GM19395 (cell line): ENCODE results near the gene FDPS.

Experiments
- ATAC-seq: cut with Tn5 transposase; IDR thresholded peaks from one replicate; pipeline ENCODE4 v1.9.1; 2021; ENCODE audit warnings: mild to moderate bottlenecking, moderate library complexity; ENCODE audit not compliant: unreplicated experiment

The FDPS gene

DNA sequence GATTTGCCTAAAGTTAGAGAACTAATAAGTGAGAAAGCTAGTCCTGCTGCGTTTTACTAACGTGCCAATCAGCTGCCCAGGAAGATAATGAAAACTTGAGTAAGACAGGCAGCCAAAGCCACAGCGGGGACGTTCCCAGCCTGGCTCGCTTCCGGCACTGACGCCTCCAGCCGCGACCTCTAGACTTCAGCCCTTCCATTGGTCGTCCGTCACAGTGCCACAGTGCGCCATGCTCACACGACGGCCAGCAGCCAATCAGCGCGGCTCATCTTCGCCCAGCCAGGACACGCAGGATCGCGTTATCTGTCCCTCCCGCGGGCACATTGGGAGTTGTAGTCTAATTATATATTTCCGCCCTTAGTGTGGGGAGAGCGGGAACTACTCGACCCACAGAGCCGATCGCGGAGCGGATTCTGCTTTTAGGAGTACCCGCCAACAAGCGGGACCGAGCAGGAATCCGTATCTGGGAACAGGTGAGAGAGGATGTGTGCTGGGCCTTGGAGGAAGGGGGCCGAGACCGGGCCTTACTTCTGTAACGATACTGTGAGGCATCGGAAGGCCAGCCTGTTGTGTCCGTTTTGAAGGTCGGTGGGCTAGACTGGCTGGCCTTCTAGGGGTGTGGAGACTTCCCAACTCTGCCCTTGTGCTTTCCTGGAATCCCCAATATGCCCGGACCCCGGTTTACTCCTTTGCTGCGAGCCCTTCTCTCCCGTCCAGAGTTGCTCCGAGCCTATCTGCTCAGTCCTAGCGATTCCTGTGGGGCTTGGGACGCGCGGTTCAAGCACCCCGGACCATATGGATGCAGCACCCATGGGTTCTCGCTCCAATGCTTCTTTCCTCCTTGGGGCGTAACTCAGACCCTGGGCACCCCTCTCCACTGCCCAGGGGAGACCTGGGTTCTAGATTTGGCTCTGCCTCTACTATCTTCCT lies at the start of gene FDPS:
Gene FDPS (plus strand): TSS at position 374 of the 930 bp plus-strand sequence. CDS start 924 bp downstream, outside the sequence.
- peak; percentile 89 for ATAC-seq

DNA sequence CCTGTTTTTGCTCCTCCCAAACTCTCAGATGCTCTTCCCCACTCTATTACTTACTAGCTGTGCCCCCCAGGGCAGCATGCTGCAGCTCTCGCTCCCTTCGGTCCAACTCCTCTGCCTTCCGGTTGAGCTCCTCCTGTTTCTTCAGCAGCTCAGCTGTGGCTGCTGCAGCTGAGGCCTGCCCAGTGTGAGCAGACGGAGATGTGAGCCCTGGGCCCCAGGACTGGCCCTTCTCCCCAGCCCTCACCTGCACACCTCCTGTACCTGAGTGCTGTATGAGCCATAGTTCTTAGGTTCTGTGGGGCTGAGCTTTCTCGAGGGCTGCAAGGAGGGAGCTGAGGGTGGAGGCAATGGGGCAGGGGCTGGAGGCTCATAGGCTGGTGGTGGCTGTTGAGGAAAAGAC lies 48.4 kb upstream of the FDPS start:
- ATAC-seq, result no peak

DNA sequence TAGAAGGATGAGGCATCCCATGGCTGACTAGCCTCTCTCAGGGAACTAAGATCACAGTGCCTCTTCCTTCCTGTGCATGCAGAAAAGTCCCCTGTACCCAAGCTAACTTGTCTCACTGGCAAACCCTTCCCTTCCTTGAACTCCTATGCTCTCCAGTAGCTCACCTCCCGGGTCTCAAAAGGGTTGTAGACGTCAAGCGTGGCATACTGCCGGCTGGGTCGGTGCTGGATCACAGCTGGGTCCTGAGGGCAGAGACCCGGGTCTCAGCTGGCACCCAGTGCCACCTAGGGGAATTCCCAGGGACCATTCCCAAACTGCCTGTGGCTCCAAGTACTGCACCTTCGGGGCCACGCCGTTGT lies 47.2 kb upstream of the FDPS start:
- ATAC-seq, result peak; percentile 11

DNA sequence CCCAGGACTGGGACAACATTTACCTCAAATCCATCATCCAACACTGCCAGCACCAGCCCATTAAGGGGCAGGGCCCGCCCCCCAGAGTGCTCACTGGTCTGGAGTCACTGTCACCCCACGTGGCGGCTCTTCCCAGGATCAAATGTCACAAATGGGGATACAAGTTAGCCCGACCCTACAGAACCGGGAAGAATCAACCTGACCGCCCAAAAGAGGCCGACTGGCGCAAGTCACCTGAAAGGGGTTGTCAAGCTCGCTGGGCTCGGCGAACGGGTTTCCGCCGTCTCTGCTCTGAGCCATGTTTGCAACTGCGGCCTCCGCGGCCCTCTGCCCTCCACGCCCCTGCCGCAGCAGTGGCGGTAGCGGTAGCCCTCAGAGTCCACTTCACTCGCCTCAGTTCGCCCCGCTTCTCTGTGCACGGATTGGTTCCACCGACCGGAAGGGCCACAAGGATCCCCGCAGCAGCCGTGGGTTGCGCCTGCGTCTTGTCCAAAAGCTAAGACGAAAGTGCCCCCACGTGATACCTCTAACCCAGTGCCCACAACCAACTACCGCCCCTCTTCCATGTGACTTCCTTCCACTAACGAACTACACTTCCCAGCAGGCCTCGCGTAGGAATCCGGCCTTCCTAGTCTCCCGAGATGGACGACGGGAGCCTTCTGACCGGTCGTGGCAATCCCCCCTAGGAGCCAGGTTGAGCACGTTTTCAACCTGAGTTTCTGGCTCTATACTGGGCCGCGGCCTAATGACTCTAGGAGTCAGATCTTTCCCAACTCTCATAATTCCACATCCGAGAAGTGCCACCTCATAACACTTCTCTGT lies 46.6 kb upstream of the FDPS start, which contains the start of gene SCAMP3:
Gene SCAMP3 (minus strand): TSS at position 509 of the 822 bp plus-strand sequence. CDS start 209 bp downstream, at position 300.
- ATAC-seq, result peak; percentile 87

DNA sequence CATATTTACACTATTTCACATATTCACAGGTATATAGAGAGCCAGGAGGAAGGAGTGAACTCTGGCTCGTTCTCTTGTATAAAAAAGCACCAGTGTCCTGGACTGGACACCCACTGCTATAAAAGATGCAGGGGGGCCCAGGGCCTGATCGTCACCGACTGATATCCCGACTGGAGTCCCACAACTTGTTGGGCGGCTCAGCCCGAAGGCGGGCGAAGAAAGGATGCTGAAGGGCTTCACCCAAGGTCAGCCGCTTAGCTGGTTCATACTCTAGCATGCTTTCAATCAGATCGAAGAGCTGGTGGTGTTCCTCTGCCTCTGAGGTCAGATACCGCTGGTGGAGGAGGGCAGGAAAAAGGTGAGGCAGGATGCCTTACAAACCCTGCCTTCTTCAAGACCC lies 45.6 kb upstream of the FDPS start:
- no peak for ATAC-seq

DNA sequence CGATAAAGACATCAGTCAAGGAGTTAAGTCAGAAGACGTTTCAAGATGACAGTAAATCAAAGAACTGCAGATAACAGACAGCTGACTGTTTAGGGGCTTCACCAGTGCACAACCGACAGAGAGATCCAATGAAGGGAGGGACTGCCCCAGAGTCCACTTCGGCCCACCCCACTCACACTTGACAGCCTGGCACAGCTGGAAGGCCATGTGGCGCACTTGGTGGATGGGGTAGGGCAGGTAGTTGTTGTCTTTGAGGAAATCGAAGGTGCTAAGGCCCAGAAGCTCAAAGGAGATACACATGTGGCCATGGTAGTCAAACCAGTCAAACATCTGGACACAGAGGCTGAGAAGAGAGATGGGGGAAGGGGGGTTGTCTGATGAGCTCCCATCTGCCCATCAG lies 42.1 kb upstream of the FDPS start:
- no peak for ATAC-seq

DNA sequence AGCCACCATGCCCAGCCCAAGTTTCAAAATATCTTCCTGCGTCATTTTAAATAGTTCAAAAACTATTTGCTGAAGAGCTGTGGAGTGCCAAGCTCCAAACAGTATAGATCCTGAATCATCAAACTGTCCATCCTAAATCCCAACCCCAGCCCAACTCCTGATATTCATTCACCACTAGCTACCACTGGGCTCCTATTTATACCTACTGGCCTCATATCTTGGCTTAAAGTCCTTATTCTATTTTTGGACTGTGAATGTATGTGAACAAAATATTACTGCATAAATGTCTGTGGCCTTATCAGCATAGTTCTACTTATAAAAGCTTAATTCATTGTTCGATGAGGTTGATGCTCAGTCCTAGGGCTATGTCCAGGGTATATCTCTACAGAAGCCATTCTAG lies 41.3 kb upstream of the FDPS start:
- no peak for ATAC-seq

DNA sequence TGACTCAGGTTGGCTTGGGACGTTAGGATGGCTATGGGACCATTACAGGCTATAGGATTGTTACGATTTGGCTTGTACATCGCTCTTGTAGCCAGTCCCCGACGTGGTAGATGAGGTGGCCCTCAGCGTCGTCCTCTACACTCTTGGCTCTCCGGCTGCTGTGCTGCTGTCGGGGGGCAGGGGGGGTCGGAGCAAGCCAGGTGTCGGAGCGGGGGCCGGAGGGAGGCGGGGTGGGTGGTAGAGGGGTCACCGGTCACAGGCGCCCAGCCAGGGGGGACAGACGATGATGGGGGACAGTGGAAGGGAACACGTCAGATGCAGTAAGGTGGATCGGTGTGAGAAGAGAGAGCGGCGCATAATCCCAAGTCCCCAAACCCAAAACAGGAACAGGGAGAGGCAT lies 40.0 kb upstream of the FDPS start:
- no peak for ATAC-seq

DNA sequence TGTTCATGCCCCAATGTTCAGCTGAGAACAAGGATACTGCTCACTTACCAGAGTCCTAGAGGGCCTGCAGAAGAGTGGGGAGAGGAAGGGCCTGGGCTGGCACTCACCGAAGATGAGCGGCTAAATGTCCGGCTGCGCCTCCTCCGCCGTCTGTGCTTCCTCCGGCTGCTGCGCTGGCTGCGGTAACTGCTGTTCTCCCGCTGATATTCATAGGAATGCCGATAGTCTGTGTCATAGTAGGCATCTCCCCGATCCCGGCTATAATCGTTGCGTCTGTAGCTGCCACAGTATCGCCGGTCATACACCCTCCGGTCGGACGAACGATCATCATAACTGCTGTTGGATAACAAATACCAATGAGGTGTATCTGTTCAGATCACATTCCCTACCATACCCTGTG lies 39.3 kb upstream of the FDPS start:
- no peak for ATAC-seq

DNA sequence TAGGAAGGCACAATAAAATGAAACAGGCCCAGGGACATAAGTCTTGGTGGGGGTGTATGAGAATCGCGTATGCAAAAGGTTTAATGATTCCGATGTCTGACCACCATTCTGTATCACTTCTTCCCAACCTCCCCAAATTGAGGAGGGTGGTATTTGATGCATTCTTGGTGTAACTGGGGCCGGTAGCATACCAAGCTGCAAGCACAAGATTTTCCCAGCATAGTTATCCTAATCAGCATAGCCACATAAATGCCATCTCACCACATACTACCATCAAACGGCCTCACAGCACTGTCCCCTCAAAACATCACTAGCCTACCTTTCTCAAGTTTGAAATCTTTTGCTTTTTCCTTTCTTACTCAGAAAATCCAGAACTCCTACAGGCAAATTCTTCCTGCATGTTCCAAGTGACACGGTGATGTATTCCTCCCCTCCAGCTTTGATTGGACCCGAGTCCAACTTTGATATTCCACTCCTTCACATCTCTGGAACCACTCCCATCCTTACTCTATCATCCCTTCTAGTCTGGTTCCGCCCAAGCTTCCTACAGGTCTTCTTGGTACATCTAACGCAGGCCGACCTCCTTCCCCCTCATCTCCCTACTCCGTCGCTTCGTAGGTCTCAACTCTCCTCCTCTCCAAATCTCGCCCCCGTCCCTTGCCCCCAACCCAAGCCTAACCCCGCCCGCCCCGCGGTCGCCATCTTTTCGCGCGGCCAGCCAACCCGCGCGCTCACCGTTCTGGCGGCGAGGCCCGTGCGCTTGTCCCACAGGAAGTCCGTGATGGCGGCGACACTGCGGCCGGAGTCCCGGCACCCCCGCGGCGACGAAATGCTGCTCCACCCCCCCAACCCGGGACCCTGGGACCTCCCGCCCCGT lies 36.0 kb upstream of the FDPS start:
- peak; percentile 32 for ATAC-seq

DNA sequence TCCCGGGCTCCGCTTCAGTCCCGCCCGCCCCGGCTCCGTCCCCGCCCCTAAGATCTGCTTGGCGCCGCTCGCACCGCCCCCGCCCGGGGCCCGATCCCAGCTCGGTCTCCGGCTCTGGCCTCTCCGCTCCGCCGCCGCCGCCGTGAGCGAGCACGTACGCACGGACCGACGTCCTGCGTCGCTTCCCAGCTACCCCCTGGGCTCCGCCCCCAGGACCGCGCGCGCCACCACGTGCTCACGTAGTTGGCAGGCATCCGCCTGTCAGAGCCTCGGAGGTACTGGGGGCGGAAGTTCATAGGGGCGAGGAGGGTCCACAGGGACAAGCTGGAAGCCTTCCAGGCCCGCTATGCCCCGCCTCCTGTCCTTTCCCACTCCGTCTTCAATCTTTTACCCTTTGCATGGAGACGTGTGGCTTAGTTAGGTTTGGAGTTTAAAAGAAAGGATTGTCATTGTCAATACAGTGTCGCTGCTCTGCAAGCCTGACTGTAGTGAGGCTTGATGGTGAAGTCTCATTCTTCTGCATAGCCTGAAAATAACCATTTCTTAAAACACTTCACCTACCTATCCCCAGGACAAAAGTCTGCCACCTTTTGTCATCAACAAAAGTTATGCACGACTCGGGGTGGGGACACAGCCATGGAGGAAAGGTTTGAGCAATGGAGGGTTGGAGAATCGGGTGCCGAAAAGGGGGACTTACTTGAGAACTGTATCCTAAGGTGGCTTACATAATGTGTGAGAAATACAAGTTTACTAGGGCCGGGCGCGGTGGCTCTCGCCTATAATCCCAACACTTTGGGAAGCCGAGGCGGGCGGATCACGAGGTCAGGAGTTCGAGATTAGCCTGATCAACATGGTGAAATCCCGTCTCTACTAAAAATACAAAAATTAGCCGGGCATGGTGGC lies 35.1 kb upstream of the FDPS start, which contains the start of gene CLK2:
Gene CLK2 (minus strand): TSS at position 162 of the 903 bp plus-strand sequence. CDS start 2,527 bp downstream, outside the sequence.
- peak; percentile 81 for ATAC-seq

DNA sequence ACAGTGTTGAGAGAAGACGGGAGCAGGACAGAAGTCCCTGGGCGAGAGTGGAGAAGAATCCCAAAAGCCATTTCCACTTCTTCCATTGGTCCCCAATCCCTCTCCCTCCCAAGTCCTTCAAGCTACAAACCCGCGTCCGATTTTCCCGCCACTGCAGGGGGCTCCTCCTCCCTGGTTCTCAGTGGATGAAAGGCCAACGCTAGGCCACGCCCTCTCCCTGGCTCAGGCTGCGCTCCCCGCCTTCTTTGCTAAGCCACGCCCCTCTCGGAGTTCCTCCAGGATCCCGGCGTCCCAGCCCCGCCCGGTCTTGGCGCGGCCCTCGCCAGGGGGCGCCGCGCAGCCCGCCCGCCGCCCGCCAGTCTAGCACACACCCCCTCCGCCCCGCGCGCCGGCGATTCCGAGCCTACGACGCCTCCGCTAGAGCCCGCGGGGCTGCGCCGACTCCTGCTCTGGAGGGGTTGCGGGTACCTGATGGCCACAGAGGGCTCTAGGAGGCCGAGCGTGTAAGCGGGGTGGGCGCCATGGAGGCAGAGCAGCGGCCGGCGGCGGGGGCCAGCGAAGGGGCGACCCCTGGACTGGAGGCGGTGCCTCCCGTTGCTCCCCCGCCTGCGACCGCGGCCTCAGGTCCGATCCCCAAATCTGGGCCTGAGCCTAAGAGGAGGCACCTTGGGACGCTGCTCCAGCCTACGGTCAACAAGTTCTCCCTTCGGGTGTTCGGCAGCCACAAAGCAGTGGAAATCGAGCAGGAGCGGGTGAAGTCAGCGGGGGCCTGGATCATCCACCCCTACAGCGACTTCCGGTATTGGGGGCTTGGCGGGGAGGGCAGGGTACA lies 31.4 kb upstream of the FDPS start, which contains the start of gene HCN3:
Gene HCN3 (plus strand): TSS at position 394 of the 832 bp plus-strand sequence. CDS start 128 bp downstream, at position 522.
- ATAC-seq, result peak; percentile 64

DNA sequence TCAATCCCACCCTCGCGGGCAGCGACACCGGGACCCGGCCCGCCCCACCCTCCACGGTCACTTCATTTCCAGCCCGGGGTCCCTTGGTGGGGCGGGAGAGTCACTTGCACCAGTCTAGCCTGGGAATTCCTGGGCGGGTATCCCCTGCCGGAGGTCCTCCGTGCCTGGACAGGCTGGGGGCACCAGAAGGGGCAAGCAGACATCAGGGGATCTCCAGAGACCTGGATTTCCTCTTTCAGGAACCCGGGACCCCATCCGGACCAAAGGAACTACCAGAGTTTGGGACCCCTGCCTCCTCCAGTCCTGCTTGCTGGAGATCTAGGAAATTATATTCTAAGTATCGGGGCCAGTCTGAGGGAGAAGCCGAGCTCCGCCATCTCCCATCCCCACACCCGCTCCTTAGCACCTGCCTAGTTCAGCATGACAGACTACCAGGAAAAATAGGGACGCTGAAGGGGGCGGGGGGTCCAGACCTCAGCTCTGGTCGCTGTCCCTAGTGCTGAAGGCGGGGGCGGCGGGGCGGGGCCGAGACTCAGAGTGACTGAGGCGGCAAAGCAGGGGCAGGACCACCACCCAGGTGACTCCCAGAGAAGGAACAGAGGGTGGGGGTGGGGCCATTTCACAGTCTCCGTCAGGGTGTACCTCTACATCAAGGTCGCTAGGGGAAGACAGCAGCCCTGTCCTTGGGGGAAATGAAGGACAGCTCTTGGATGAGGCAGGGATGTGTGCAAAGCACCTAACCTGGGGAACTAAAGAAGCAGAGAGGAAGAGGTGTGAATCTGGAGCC lies 30.6 kb upstream of the FDPS start:
- no peak for ATAC-seq

DNA sequence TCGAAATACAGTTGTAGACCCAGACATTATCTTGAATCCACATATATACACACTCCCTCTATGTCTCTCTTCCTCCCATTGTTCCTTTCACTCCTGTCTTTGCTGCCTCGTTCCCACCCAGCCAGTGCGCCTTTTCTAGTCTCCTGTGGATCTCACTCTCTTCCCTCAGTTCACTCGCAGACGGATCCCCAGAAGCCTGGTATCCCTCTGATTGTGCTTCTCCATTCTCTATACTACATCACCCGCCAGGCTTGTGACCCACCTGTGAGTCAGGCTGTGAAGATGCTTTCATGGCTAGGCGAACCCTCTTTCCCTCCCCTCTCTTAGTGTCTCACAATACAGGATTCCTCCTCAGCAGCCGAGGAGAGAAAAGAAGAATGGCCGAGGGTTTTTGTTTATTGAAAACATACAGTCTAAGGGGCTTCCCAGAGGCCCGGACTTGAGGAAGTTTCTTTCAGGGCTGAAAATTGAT lies 29.9 kb upstream of the FDPS start:
- no peak for ATAC-seq

DNA sequence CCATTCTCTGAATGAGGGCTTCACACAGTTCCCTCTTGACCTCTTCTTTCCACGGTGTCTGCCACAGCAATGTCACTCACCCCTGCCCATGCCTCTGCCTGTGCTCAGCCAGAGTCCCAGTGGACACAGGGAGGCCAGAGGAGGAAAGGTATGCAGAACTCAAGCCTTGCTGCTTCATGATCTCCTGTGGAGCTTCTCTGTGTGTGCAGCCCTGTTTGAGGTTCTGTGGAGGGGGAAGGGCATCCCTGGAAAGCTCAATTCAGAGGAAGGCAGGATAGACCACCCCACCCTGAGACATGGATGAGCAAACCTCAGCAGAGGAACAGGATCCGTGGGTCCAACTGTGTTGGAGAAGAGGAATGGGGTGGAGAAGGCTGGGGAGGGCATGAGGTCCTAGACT lies 29.4 kb upstream of the FDPS start:
- no peak for ATAC-seq

DNA sequence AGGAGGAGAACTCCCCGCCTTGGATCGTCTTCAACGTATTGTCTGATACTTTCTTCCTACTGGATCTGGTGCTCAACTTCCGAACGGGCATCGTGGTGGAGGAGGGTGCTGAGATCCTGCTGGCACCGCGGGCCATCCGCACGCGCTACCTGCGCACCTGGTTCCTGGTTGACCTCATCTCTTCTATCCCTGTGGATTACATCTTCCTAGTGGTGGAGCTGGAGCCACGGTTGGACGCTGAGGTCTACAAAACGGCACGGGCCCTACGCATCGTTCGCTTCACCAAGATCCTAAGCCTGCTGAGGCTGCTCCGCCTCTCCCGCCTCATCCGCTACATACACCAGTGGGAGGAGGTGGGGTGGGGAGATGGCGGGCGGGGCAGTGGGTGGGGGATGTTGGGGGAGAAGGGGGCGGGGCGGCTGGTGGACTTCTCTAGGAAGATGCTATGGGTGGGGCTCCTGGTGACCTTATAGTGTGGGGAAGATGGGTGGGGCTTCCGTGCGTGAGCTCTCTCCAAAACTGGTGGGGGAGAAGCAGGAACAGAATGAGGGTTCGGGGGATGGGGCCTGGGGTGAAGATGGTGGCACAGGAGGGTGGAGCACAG lies 26.1 kb upstream of the FDPS start:
- ATAC-seq, result no peak

DNA sequence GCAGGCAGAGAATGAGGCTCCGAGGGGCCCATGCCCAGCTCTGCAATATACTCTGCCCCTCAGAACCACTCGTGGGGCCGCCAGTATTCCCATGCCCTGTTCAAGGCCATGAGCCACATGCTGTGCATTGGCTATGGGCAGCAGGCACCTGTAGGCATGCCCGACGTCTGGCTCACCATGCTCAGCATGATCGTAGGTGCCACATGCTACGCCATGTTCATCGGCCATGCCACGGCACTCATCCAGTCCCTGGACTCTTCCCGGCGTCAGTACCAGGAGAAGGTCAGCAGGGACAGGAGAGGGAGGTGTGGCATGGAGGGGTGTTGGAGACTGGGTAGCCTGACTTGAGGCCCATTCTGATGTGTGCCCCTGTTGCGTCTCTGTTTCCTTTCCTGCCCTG lies 24.2 kb upstream of the FDPS start:
- ATAC-seq, result no peak
